Prostate gland (tissue), 2 donors: ENCODE results near the gene SLC16A13.
A peak's percentile ranks its signal among the peaks of the same experiment; 100 is the strongest.

Experiments used
- CTCF ChIP-seq, 4 experiments: fragments of 200-600 bp in 2 of 4; fragments of 450-650 bp in 2 of 4; sonication (generic) in 2 of 4; IDR thresholded peaks; 1 replicate in 3 of 4; 2 replicates in 1 of 4; pipeline ENCODE4 v1.5.1; 2016 to 2019; ENCODE audit warnings: antibody characterized with exemption in 4 of 4, mild to moderate bottlenecking in 2 of 4, moderate library complexity in 2 of 4
- POLR2A ChIP-seq: fragments of 450-650 bp; IDR thresholded peaks from one replicate; pipeline ENCODE4 v1.6.1; 2016; ENCODE audit warnings: antibody characterized with exemption, mild to moderate bottlenecking

- TF ChIP-seq CTCF (IDR thresholded peaks at IDR 0.05) (peak in 1 of 4 experiments; percentile 5), POLR2A (peak; percentile 43)
Measured at GRCh38 chr17:7043497-7044198, 7.8 kb downstream of the SLC16A13 start, which contains the start of gene SLC16A11.
